Cerebellar nuclear complex (tissue), 1 donor: ENCODE results near the gene LACRT.
"Not testable (repeated sequence)": the region's sequence is repeated elsewhere in the genome, so short reads cannot be mapped to it uniquely, and the experiment has no call there.

ENCODE experiments used
- DNase-seq, 2 experiments: peaks; one replicate each; lab custom pipeline; 2025; lab: John Stamatoyannopoulos, UW

Gene LACRT

GRCh38 chr12:54634795-54635194 lies at the start of gene LACRT:
Gene LACRT (minus strand): TSS chr12:54634895. CDS start chr12:54634841, 54 bp downstream.
- DNase-seq: no peak

GRCh38 chr12:54683398-54683797 lies 48.7 kb upstream of the LACRT start:
- no peak for DNase-seq

- no peak for DNase-seq
Observed at GRCh38 chr12:54682674-54683073, 48.0 kb upstream of the LACRT start.

- DNase-seq: no peak
Observed at GRCh38 chr12:54680374-54680773, 45.7 kb upstream of the LACRT start.

- no peak for DNase-seq
Observed at GRCh38 chr12:54678131-54678530, 43.4 kb upstream of the LACRT start.

GRCh38 chr12:54667945-54668344 lies 33.2 kb upstream of the LACRT start:
- DNase-seq: no peak

GRCh38 chr12:54666008-54666407 lies 31.3 kb upstream of the LACRT start:
- no peak for DNase-seq

GRCh38 chr12:54665022-54665635 lies 30.4 kb upstream of the LACRT start:
- not testable (repeated sequence) for DNase-seq

- DNase-seq: no peak
Observed at GRCh38 chr12:54663603-54664002, 28.9 kb upstream of the LACRT start.

- DNase-seq: no peak
Observed at GRCh38 chr12:54662026-54662425, 27.3 kb upstream of the LACRT start.

GRCh38 chr12:54661048-54661447 lies 26.4 kb upstream of the LACRT start:
- DNase-seq: no peak

- peak in 1 of 2 experiments; percentile 3 for DNase-seq
Observed at GRCh38 chr12:54660320-54660962, 25.7 kb upstream of the LACRT start.

- no peak for DNase-seq
Observed at GRCh38 chr12:54658306-54659264, 23.9 kb upstream of the LACRT start.

- DNase-seq: no peak
Observed at GRCh38 chr12:54657105-54657607, 22.5 kb upstream of the LACRT start.

GRCh38 chr12:54654926-54655325 lies 20.2 kb upstream of the LACRT start:
- no peak for DNase-seq

- no peak for DNase-seq
Observed at GRCh38 chr12:54653025-54653424, 18.3 kb upstream of the LACRT start.

- DNase-seq: no peak
Observed at GRCh38 chr12:54650889-54651288, 16.2 kb upstream of the LACRT start.

- no peak for DNase-seq
Observed at GRCh38 chr12:54650409-54650808, 15.7 kb upstream of the LACRT start.

- no peak for DNase-seq
Observed at GRCh38 chr12:54649825-54650224, 15.1 kb upstream of the LACRT start.

- no peak for DNase-seq
Observed at GRCh38 chr12:54648265-54648664, 13.6 kb upstream of the LACRT start, which contains the start of gene DCD. Gene DCD (minus strand): TSS chr12:54648365. CDS start chr12:54648303, 62 bp downstream.

- DNase-seq: no peak
Observed at GRCh38 chr12:54641554-54641953, 6.9 kb upstream of the LACRT start.

- no peak for DNase-seq
Observed at GRCh38 chr12:54641089-54641488, 6.4 kb upstream of the LACRT start.
